H1 (cell line): ENCODE data around the gene ARID5B.

Experiments used
- FOSL1 ChIP-seq: IDR thresholded peaks from 2 replicates; pipeline ENCODE4 v1.6.1; 2011; ENCODE audit warnings: mild to moderate bottlenecking, low read depth, low read length, moderate library complexity; ENCODE audit not compliant: insufficient read depth
- POLR2A ChIP-seq, 2 experiments: IDR thresholded peaks; 1 replicate in 1 of 2; 2 replicates in 1 of 2; pipeline ENCODE4 v1.6.1; 2011; ENCODE audit warnings: low read depth in 2 of 2, low read length in 2 of 2, mild to moderate bottlenecking in 2 of 2; ENCODE audit errors: control extremely low read depth in 1 of 2
- POLR2AphosphoS5 ChIP-seq: IDR thresholded peaks from 2 replicates; pipeline ENCODE4 v1.6.1; 2011; ENCODE audit warnings: low read depth, low read length
- SP2 ChIP-seq: IDR thresholded peaks from 2 replicates; pipeline ENCODE4 v1.6.1; 2012; ENCODE audit warnings: mild to moderate bottlenecking, low read length, inconsistent platforms
- TF ChIP-seq, protein P1 (sequence below): IDR thresholded peaks from 2 replicates; pipeline ENCODE4 v1.6.1; 2011; ENCODE audit warnings: low read depth, mild to moderate bottlenecking, low read length; ENCODE audit not compliant: insufficient read depth

DNA sequence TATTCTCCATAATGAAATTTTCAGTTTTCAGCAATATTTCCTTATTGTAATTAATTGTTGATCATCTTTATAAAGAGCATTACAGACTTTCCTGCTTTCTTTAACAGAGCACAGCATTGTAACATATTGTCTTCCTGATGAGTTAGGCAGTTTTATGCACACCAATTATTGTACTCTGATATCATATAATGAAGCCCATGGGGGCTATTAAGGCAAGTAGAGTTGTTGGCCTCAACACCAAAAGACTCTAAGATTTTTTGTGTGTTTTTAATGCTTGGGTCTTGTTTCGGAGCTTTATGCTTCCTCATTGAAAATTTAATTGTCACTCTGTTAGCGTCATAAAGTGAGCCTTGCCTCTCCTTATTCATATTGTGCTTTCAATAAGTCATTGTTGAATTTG is 49.2 kb upstream of the ARID5B start:
- no peak for TF ChIP-seq SP2
- no peak for TF ChIP-seq POLR2AphosphoS5
- no peak for TF ChIP-seq FOSL1
- TF ChIP-seq, protein P1, sequence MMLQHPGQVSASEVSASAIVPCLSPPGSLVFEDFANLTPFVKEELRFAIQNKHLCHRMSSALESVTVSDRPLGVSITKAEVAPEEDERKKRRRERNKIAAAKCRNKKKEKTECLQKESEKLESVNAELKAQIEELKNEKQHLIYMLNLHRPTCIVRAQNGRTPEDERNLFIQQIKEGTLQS = no peak
- no peak for TF ChIP-seq POLR2A (IDR thresholded peaks at IDR 0.05; ENCODE audit: control extremely low read depth in 1 of 2, low read depth in 2 of 2, low read length in 2 of 2)
